ENCODE results near the gene TNS1. TPM values are rescaled to one million over a fixed set of nuclear protein-coding genes. Genes with fewer than 3 reads are reported as not detected.

TNS1 gene
- total and polyA plus RNA-seq, 9 of the 15 experiments (the other 6 are each of a cell fraction or from before 2014, with no cell fraction given) = 0.13 to 2.7 (median 0.77) TPM

DNA sequence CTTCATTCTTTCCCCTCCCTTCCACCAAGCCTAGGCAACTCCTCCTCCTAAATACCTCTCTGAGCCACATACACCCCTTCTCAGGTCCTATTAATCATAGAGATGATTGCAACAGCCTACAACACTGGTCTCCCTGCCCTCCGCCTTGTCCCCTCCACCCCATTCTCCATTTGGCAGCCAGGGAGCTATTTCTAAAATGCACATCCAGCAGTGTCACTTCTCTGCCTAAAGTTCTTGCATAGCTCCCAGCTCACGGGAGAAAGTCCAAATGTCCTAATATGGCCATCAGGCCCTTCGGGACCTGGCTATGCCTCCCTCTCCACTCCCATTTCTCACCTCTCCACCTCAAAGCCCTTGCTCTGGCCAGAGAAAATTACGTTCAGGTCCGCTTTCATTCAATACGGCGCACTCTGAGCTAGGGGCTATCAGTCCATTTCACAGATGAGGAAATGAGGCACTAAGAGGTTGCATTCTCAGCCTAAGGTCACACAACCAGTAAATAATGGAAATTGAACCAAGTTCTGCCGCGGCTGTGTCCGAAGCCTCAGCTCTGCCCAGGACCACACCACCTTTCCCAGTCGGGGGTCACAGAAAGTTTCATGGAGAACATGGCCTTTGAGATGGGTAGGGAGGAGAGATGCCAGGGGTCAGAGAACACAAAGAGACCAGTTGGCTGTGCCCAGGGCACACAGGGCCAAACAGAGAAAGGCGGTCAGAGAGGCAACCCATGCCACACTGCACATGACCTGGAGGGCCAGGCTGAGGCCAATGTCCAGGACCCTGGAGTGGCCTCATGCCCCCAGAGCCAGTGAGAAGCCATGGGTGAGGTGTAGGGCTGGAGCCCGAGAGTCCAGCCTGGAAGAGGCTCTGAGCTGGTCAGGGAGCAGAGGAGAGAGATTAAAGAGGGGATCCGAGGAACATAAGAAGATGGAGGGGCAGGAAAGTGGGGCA lies 72.8 kb downstream of the TNS1 start:
- Histone ChIP-seq H3K79me2 (ENCODE audit: control insufficient read depth, insufficient read depth, low read length) (no peaks in the 10 kb centered on the region), H2AFZ (ENCODE audit: low read depth, low read length) (no peak overlapping the region), H3K9me1 (ENCODE audit: control insufficient read depth, insufficient read depth, low read length) (no peaks in the 10 kb centered on the region), H3K4me3 (no peak overlapping the region), H3K4me1 (replicated peaks in 1 of 2; ENCODE audit: control insufficient read depth in 2 of 2, insufficient read depth in 2 of 2, low read length in 2 of 2) (no peaks in the 10 kb centered on the region), H4K20me1 (replicated peaks; ENCODE audit: control insufficient read depth, insufficient read depth, low read length) (no peaks in the 10 kb centered on the region), H3K27me3 (ENCODE audit: control insufficient read depth in 2 of 2, insufficient read depth in 2 of 2, low read length in 2 of 2) (peaks cover 0 to 52% of the 10 kb centered on the region in 2 experiments; a peak in 2 of 5 replicates), H3K9me3 (replicated peaks; ENCODE audit: control insufficient read depth, insufficient read depth, low read depth, low read length) (no peaks in the 10 kb centered on the region), H3K4me2 (ENCODE audit: insufficient read depth, low read length) (no peak overlapping the region), H3K27ac (ENCODE audit: extremely low read depth, low read depth, low read length) (no peak overlapping the region), H3K9ac (ENCODE audit: insufficient read depth in 1 of 2, low read depth in 2 of 2, low read length in 2 of 2) (no peak overlapping the region), H3K36me3 (ENCODE audit: control insufficient read depth, insufficient read depth, low read length) (no peaks in the 10 kb centered on the region)
- ATAC-seq (no peak), DNase-seq (ENCODE audit: extremely low read depth in 1 of 4, low spot score in 3 of 4) (no peak), FAIRE-seq (no peak)
- intact Hi-C loops (cut with micrococcal nuclease) = no loop called here
- WGBS (ENCODE audit: insufficient coverage, low coverage, missing lambda C conversion rate) = 8% methylated on average over 14 of the region's 14 CpGs
- ChIA-PET CTCF (ENCODE audit: low intra/inter-chr PET ratio) (no interaction called here), POLR2A (interaction anchor here (0.6 to 0.7 kb wide), 2 partner anchors 31 to 1639 kb away, joined by 3 to 4 read pairs; no protein-coding TSS in a partner anchor)
- no TSS peak for BruUV-seq (replicated peaks)
- in situ Hi-C loops (cut with MboI) = no loop called here
- TF ChIP-seq, protein P1, sequence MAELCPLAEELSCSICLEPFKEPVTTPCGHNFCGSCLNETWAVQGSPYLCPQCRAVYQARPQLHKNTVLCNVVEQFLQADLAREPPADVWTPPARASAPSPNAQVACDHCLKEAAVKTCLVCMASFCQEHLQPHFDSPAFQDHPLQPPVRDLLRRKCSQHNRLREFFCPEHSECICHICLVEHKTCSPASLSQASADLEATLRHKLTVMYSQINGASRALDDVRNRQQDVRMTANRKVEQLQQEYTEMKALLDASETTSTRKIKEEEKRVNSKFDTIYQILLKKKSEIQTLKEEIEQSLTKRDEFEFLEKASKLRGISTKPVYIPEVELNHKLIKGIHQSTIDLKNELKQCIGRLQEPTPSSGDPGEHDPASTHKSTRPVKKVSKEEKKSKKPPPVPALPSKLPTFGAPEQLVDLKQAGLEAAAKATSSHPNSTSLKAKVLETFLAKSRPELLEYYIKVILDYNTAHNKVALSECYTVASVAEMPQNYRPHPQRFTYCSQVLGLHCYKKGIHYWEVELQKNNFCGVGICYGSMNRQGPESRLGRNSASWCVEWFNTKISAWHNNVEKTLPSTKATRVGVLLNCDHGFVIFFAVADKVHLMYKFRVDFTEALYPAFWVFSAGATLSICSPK (IDR thresholded peaks at IDR 0.05; ENCODE audit: borderline replicate concordance) = no peak
- TF ChIP-seq ETV1 (tag; conservative IDR thresholded peaks at IDR 0.05; ENCODE audit: low read depth) (no peak), ZNF41 (CRISPR knock-in tag; conservative IDR thresholded peaks at IDR 0.05) (no peak), STAT6 (CRISPR knock-in tag; IDR thresholded peaks at IDR 0.05) (no peak), MTF1 (CRISPR knock-in tag; IDR thresholded peaks at IDR 0.05; ENCODE audit: borderline replicate concordance) (no peak), PHTF2 (CRISPR knock-in tag; IDR thresholded peaks at IDR 0.05) (no peak), ZNF561 (CRISPR knock-in tag; conservative IDR thresholded peaks at IDR 0.05) (no peak), CREM (IDR thresholded peaks at IDR 0.05; ENCODE audit: low read depth) (no peak), DACH1 (IDR thresholded peaks at IDR 0.05; ENCODE audit: partially characterized antibody) (no peak), PTBP1 (IDR thresholded peaks at IDR 0.05; ENCODE audit: low read depth, low read length) (no peak)
- TF ChIP-seq, protein P2, sequence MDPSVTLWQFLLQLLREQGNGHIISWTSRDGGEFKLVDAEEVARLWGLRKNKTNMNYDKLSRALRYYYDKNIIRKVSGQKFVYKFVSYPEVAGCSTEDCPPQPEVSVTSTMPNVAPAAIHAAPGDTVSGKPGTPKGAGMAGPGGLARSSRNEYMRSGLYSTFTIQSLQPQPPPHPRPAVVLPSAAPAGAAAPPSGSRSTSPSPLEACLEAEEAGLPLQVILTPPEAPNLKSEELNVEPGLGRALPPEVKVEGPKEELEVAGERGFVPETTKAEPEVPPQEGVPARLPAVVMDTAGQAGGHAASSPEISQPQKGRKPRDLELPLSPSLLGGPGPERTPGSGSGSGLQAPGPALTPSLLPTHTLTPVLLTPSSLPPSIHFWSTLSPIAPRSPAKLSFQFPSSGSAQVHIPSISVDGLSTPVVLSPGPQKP (CRISPR knock-in tag; IDR thresholded peaks at IDR 0.05) = no peak
- TF ChIP-seq, protein P3, sequence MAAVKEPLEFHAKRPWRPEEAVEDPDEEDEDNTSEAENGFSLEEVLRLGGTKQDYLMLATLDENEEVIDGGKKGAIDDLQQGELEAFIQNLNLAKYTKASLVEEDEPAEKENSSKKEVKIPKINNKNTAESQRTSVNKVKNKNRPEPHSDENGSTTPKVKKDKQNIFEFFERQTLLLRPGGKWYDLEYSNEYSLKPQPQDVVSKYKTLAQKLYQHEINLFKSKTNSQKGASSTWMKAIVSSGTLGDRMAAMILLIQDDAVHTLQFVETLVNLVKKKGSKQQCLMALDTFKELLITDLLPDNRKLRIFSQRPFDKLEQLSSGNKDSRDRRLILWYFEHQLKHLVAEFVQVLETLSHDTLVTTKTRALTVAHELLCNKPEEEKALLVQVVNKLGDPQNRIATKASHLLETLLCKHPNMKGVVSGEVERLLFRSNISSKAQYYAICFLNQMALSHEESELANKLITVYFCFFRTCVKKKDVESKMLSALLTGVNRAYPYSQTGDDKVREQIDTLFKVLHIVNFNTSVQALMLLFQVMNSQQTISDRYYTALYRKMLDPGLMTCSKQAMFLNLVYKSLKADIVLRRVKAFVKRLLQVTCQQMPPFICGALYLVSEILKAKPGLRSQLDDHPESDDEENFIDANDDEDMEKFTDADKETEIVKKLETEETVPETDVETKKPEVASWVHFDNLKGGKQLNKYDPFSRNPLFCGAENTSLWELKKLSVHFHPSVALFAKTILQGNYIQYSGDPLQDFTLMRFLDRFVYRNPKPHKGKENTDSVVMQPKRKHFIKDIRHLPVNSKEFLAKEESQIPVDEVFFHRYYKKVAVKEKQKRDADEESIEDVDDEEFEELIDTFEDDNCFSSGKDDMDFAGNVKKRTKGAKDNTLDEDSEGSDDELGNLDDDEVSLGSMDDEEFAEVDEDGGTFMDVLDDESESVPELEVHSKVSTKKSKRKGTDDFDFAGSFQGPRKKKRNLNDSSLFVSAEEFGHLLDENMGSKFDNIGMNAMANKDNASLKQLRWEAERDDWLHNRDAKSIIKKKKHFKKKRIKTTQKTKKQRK (IDR thresholded peaks at IDR 0.05; ENCODE audit: borderline replicate concordance, low read depth, low read length) = no peak

Data from K562 (cell line).